OCI-LY3 (cell line): Measurements from ENCODE around the gene AACS.

Source experiments
- H2AFZ ChIP-seq: fragments of 200-600, 300-600 bp; shearing (Covaris generic); 2 replicates; pipeline ENCODE4 v1.6.0; 2014; ENCODE audit warnings: antibody characterized with exemption, low read depth, low read length
- H3K27ac ChIP-seq: fragments of 200-600, 300-600 bp; sonication (generic); 2 replicates; pipeline ENCODE4 v1.5.1; 2014; ENCODE audit warnings: mild to moderate bottlenecking, low read length, moderate library complexity, mixed read lengths
- H3K27me3 ChIP-seq: fragments of 200-600, 300-600 bp; sonication (generic); 2 replicates; pipeline ENCODE4 v1.6.1; 2014; ENCODE audit warnings: low read depth, low read length, mixed read lengths
- H3K36me3 ChIP-seq: fragments of 200-600, 300-600 bp; sonication (generic); replicated peaks from 2 replicates; pipeline ENCODE3; 2014; ENCODE audit warnings: low read depth, low read length, mixed read lengths
- H3K4me1 ChIP-seq: fragments of 300-600, 200-600 bp; sonication (generic); 2 replicates; pipeline ENCODE4 v1.6.1; 2014; ENCODE audit warnings: low read length, mixed read lengths
- H3K4me2 ChIP-seq: fragments of 200-600, 300-600 bp; sonication (generic); 2 replicates; pipeline ENCODE4 v1.6.1; 2014; ENCODE audit warnings: low read length, mixed read lengths
- H3K4me3 ChIP-seq: fragments of 300-600, 200-600 bp; sonication (generic); 2 replicates; pipeline ENCODE4 v1.5.1; 2014; ENCODE audit warnings: antibody characterized with exemption, mild to moderate bottlenecking, low read length, moderate library complexity
- H3K79me2 ChIP-seq: fragments of 300-600, 200-600 bp; shearing (Covaris generic); 2 replicates; pipeline ENCODE4 v1.6.1; 2014; ENCODE audit warnings: mild to moderate bottlenecking, low read length, mixed read lengths
- H3K9ac ChIP-seq: fragments of 300-600, 200-600 bp; shearing (Covaris generic); 2 replicates; pipeline ENCODE4 v1.6.0; 2014; ENCODE audit warnings: mild to moderate bottlenecking, low read length, moderate library complexity
- H3K9me3 ChIP-seq: fragments of 200-600, 300-600 bp; shearing (Covaris generic); 2 replicates; pipeline ENCODE4 v1.6.1; 2014; ENCODE audit warnings: low read length, mixed read lengths; ENCODE audit not compliant: insufficient read depth
- H4K20me1 ChIP-seq: fragments of 200-600, 300-600 bp; sonication (generic); 2 replicates; pipeline ENCODE4 v1.6.1; 2016; ENCODE audit warnings: low read length, mixed read lengths; ENCODE audit not compliant: insufficient read depth
- CTCF ChIP-seq: fragments of 200-600, 300-600 bp; sonication (generic); IDR thresholded peaks from 2 replicates; pipeline ENCODE4 v1.5.1; 2014; ENCODE audit warnings: antibody characterized with exemption, low read length, low read depth
- EZH2phosphoT487 ChIP-seq: fragments of 200-600 bp; shearing (Covaris generic); IDR thresholded peaks from 2 replicates; pipeline ENCODE4 v1.6.1; 2018; ENCODE audit warnings: antibody characterized with exemption, mixed run types, low read depth

Gene AACS

DNA sequence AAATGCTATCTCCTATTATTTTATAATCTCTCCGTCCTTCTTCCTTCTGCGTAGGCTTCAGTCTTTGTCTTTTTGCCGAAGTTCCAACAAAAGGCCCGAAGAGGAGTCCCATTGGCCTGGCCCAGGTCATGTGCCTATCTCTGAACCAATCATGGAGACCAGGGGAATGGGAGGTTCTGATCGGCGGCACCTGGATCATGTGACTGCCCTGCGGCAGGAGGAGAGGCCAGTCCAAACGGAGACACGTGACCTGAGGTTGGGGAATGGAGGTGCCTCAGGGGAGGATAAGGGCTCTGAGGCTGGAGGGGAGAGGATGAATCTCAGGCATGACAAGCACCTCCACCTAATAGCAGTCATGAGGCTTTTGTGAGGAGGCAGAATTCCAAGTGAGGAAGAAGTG, 86.0 kb downstream of the AACS start:
- Histone ChIP-seq H3K9me3 (no peaks in the 10 kb centered on the region), H3K9ac (no peak overlapping the region), H3K79me2 (no peaks in the 10 kb centered on the region), H4K20me1 (no peaks in the 10 kb centered on the region), H3K4me3 (no peak overlapping the region), H3K27me3 (no peaks in the 10 kb centered on the region), H3K36me3 (peaks cover 5% of the 10 kb centered on the region), H3K27ac (no peak overlapping the region), H2AFZ (no peak overlapping the region), H3K4me1 (peaks cover 22% of the 10 kb centered on the region), H3K4me2 (no peak overlapping the region)
- TF ChIP-seq EZH2phosphoT487 (no peak), CTCF (no peak)

DNA sequence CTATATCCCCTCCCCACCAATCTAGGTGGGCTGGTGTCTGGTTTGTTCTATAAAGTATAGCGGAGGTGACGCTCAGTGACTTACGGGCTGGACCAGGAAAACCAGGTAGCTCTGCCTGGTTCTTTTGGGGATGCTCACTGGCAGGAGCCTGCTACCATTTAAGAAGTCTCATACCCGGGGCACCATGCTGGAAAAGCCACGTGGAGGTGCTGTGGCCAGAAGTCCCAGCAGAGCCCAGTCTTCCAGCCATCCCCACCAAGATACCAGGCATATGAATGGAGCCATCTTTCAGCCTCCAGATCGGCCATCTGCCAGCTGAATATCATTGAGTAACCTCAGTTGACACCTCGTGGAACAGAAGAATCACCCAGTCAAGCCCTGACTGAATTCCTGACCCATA, 87.2 kb downstream of the AACS start:
- no peak overlapping the region for H2AFZ ChIP-seq
- peaks cover 5% of the 10 kb centered on the region for H3K36me3 ChIP-seq

DNA sequence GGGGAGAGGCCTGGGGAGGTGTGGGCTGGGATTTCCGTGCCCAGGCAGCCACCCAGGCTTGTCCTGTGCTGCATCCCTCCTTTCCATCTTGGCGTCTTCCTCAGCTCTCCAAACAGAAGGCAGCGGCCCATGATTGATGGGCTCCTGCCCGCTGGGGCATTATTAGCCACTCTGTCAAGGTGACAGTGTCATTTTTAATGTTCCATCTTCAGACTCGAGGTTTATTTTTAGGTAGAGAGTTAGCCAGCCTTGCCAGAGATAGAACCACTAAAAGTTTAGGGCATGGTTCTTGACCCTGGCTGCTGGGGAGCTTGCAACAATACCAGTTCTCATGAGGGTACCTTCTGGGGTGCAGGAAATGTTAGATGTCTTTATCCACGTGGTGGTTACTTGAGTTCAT, 90.1 kb downstream of the AACS start:
- H3K4me2 ChIP-seq: no peak overlapping the region
- no peaks in the 10 kb centered on the region for H3K36me3 ChIP-seq
- no peak overlapping the region for H3K9ac ChIP-seq
- TF ChIP-seq CTCF (no peak), EZH2phosphoT487 (no peak)
- H3K9me3 ChIP-seq: no peaks in the 10 kb centered on the region
- H4K20me1 ChIP-seq: no peaks in the 10 kb centered on the region
- no peaks in the 10 kb centered on the region for H3K79me2 ChIP-seq
- H3K4me1 ChIP-seq: peaks cover 2% of the 10 kb centered on the region
- H3K27ac ChIP-seq: no peak overlapping the region
- no peak overlapping the region for H3K4me3 ChIP-seq
- no peak overlapping the region for H2AFZ ChIP-seq
- no peaks in the 10 kb centered on the region for H3K27me3 ChIP-seq

More for the DNA sequence above, 87.2 kb downstream of the AACS start:
- Histone ChIP-seq H3K9ac (no peak overlapping the region), H3K27ac (no peak overlapping the region), H3K27me3 (no peaks in the 10 kb centered on the region), H3K4me2 (no peak overlapping the region), H3K4me3 (no peak overlapping the region), H3K79me2 (no peaks in the 10 kb centered on the region), H3K9me3 (no peaks in the 10 kb centered on the region), H4K20me1 (no peaks in the 10 kb centered on the region), H3K4me1 (peaks cover 22% of the 10 kb centered on the region)
- TF ChIP-seq CTCF (no peak), EZH2phosphoT487 (no peak)

DNA sequence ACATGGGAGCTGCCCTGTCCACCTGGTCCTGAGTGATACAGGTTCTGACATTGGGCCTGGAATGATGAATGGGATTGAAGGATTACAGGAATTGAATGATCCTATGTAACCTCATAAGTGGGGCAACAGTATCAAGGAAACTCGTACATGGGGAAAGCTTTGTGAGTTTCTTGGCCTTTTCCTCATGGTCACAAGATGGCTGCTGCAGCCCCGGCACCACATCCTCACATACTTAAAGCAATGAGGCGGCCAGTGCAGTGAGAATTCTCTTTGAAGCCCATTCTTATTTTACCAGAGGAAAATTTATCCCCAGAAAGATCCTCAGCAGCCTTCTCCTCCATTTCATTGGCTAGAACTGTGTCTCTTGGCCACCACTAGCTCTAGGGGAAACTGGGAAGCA, 91.9 kb downstream of the AACS start:
- Histone ChIP-seq H2AFZ (no peak overlapping the region), H3K4me1 (no peaks in the 10 kb centered on the region; the same call in 1 of the 2 replicates), H4K20me1 (no peaks in the 10 kb centered on the region), H3K9ac (no peak overlapping the region), H3K27me3 (no peaks in the 10 kb centered on the region), H3K27ac (no peak overlapping the region), H3K36me3 (no peaks in the 10 kb centered on the region), H3K4me3 (no peak overlapping the region), H3K4me2 (no peak overlapping the region), H3K79me2 (no peaks in the 10 kb centered on the region), H3K9me3 (no peaks in the 10 kb centered on the region)
- no peak for TF ChIP-seq CTCF
- TF ChIP-seq EZH2phosphoT487: no peak
